Fibroblast of mammary gland (primary cell): ENCODE data around the gene RESP18.
A peak's percentile ranks its signal among the peaks of the same experiment; 100 is the strongest.

Experiments
- DNase-seq: peaks from one replicate; pipeline ENCODE4 v3.0.0-alpha.2; 2010; ENCODE audit warnings: low read depth
- H3K4me3 ChIP-seq: 2 replicates; pipeline ENCODE4 v1.5.1; 2011; ENCODE audit warnings: low read depth, mild to moderate bottlenecking, low read length, moderate library complexity; ENCODE audit not compliant: control insufficient read depth
- TF ChIP-seq, protein P1 (sequence below): conservative IDR thresholded peaks from 2 replicates; pipeline ENCODE4 v1.5.1; 2011; ENCODE audit warnings: low read depth, low read length, inconsistent platforms; ENCODE audit not compliant: control insufficient read depth, insufficient read depth

Gene RESP18

DNA sequence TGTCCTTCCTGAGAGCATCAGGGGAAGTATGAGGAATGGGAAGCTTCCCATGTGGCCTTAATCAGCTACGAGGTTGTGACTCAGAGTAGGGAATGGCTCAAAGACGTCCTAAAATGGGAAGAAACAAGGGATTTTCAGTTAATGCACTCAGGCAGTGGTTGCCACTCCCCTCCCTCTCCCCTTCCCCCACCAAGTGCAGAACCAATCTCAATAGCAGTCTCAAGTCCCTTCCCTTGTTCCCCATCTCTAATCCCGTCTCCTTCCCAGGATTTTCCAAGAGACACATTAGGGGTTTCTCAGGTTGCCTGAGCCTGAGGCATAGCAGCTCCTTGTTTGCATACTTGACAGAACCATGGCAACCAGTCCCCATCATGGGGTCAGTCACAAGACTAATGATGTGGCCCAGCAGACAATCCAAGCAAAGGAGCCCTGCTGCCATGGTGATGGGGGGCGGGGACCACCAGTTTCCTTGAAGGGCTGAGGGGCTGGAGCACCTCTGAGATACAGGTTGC lies 18.2 kb upstream of the RESP18 start:
- TF ChIP-seq, protein P1, sequence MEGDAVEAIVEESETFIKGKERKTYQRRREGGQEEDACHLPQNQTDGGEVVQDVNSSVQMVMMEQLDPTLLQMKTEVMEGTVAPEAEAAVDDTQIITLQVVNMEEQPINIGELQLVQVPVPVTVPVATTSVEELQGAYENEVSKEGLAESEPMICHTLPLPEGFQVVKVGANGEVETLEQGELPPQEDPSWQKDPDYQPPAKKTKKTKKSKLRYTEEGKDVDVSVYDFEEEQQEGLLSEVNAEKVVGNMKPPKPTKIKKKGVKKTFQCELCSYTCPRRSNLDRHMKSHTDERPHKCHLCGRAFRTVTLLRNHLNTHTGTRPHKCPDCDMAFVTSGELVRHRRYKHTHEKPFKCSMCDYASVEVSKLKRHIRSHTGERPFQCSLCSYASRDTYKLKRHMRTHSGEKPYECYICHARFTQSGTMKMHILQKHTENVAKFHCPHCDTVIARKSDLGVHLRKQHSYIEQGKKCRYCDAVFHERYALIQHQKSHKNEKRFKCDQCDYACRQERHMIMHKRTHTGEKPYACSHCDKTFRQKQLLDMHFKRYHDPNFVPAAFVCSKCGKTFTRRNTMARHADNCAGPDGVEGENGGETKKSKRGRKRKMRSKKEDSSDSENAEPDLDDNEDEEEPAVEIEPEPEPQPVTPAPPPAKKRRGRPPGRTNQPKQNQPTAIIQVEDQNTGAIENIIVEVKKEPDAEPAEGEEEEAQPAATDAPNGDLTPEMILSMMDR = no peak
- peak; percentile 85 for DNase-seq
- H3K4me3 ChIP-seq = no peak overlapping the region

DNA sequence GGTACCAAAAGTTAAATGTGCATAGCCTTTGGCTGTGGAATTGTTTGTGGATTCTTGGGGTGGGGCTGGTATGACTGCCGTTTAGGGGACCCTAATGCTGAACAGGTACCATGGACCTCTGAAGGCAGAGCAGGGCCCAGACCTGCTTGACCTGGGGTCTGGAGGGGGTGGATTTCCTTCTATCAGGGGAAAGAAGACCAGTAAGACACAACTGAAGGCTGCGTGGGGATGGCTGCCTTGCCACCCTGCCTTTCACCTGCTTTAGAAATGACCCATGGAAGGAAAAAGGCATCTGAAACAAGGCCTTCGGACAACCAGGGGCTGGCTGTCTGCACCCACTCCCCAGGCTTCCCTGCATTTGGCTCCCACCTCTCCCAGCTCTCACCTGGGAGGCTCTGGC lies 17.7 kb upstream of the RESP18 start:
- H3K4me3 ChIP-seq = no peak overlapping the region
- DNase-seq = no peak
- TF ChIP-seq, protein P1 = no peak

DNA sequence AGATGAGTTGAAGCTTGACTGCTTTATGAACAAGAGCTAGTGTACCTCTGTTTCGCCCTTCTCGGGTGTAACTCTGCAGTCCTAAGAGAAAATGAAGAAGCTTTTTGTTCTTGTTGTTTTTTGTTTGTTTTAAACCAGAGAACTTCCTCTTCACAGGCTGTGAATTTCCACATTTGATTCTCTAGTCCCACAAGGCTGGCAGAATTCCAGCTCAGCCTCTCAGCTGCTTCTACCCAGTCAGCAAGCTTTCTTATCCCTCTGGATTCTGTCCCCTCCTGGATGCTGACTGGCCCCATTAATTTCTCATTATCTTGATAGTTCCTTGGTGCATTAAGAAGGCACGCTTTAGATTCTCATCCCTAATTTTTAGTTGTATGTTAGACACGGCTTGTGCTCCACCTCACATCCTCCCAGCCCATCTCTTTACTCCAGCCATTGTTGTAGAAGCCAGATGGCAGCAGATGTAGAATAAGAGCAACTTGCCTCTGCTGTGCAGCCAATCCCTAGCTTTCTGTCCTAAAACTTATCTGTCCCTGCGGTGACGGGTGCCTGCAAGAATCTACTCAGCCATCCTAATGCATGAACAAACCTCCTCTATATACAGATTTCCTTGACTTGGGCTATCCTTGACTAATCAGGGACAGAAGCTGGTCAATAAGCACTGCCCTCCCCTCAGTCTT lies 12.3 kb upstream of the RESP18 start:
- H3K4me3 ChIP-seq = no peak overlapping the region
- DNase-seq = no peak
- TF ChIP-seq, protein P1 = no peak

DNA sequence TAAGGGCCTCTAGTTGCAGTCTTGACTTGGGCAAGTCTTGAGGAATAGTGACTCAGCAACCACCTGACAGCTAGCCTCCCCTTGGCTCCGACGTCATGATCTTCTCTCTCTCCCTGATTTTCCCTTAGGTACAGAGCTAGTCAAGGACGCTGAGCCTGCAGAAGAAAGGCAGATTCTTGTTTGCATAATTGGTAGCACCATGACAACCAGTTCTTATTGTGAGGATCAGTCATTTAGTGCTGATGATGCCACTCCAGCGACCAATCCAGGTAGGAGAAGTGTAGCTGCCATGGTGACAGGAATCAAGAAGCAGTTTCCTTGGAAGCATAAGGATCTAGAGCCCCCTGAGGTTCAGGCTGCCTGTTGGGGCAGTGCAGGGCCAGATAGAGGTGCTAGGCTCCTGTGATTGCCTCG lies 2.8 kb upstream of the RESP18 start:
- DNase-seq = peak; percentile 16
- H3K4me3 ChIP-seq = no peak overlapping the region
- TF ChIP-seq, protein P1 = no peak

DNA sequence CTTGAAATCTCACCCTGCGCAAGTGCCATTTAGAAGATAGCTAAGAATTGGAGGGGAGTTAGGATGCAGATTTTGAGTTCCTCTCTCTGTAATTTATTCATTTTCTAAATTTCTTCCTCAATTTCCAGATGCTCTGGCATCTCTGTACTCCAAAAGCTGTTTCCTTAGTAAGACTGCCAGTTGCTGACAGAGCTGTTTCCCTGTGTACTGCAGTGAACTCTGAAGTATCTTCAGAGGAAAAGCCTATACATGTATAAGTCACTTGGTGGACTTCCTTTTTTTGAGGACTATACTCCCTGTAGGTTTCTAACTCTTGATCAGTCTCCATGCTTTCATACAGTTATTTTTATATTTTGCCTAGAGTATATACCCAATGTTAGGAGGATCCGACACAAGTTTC lies 1.5 kb upstream of the RESP18 start:
- no peak overlapping the region for H3K4me3 ChIP-seq
- DNase-seq = no peak
- TF ChIP-seq, protein P1 = no peak

DNA sequence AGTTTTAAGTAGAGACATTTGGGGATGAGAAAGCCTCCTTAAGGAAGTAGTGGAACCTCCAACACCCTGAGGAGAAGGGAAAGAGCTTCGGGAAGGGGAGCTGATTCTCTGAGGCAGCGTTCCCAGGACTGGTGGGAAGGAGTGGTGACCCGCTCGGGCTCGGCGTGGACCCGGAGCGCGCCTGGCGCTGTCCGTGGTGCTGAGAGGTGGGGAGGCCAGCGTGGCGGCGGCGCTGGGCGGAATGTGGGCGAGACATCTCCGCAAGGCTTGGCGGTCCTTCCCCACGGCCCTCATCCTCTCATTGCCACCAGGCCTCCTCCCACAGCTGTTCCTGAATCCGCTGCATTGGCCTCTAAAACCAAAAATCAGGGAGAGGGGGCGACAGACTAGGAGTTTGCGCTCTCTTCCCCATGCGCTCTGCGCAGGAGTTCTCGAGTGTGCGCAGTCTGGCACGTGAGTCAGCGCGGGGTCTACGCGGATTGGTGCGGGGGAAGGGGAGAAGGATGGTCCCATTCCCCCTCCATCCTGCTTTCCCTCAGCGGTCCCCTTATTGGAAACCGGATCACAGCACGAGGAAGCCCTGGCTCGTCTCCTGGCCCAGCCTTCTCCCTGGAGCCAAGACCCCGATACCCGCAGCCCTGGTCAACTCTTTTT lies 857 bp downstream of the RESP18 start:
- TF ChIP-seq, protein P1 = no peak
- H3K4me3 ChIP-seq = no peak overlapping the region
- peak; percentile 13 for DNase-seq
